Hepatocyte (in vitro differentiated cells): Measurements from ENCODE around the gene CCR9.

Experiments
- CTCF ChIP-seq: fragments of 200-600 bp; sonication (generic); IDR thresholded peaks from 2 replicates; pipeline ENCODE4 v1.5.1; 2016; ENCODE audit warnings: antibody characterized with exemption, mild to moderate bottlenecking; ENCODE audit not compliant: poor library complexity
- EZH2 ChIP-seq: fragments of 200-600 bp; sonication (generic); IDR thresholded peaks from 2 replicates; pipeline ENCODE4 v1.6.1; 2016; ENCODE audit warnings: antibody characterized with exemption, mild to moderate bottlenecking, borderline replicate concordance
- EZH2phosphoT487 ChIP-seq: fragments of 200-600 bp; sonication (generic); IDR thresholded peaks from one replicate; pipeline ENCODE4 v1.6.1; 2018; ENCODE audit warnings: antibody characterized with exemption, mild to moderate bottlenecking, low read depth, moderate library complexity; ENCODE audit not compliant: unreplicated experiment, severe bottlenecking

GRCh38 chr3:45881078-45882022 lies 5.0 kb upstream of the CCR9 start:
- no peak for TF ChIP-seq CTCF
- TF ChIP-seq EZH2 = no peak
- TF ChIP-seq EZH2phosphoT487 = no peak
